Transverse colon (tissue), 4 donors: Measurements from ENCODE around the gene SAMD1.

ENCODE experiments used
- CTCF ChIP-seq, 5 experiments: fragments of 200-600 bp in 3 of 5; fragments of 450-650 bp in 2 of 5; sonication (generic) in 3 of 5; IDR thresholded peaks; 1 replicate in 2 of 5; 2 replicates in 3 of 5; pipeline ENCODE4 v1.5.1; 2016 to 2017; ENCODE audit warnings: antibody characterized with exemption in 5 of 5, inconsistent platforms in 3 of 5, mild to moderate bottlenecking in 2 of 5, moderate library complexity in 1 of 5
- POLR2A ChIP-seq: fragments of 450-650 bp; IDR thresholded peaks from one replicate; pipeline ENCODE4 v1.6.1; 2016; ENCODE audit warnings: antibody characterized with exemption, mild to moderate bottlenecking, moderate library complexity
- POLR2AphosphoS5 ChIP-seq, 3 donors: sonication (generic); formaldehyde crosslinking; IDR thresholded peaks; one replicate each; pipeline ENCODE4 v1.6.1; 2016; ENCODE audit warnings: antibody characterized with exemption in 3 of 3

GRCh38 chr19:14055396-14055795 is 35.2 kb downstream of the SAMD1 start:
- TF ChIP-seq CTCF (IDR thresholded peaks at IDR 0.05) (no peak), POLR2AphosphoS5 (IDR thresholded peaks at IDR 0.05) (no peak), POLR2A (no peak)
